ENCODE measurements around the gene CCNF.

GRCh38 chr16:2482249-2482648 lies 53.0 kb downstream of the CCNF start:
- TF ChIP-seq ESRRG (CRISPR knock-in tag; IDR thresholded peaks at IDR 0.05) = no peak
- no peak for TF ChIP-seq ZFP3 (CRISPR knock-in tag; IDR thresholded peaks at IDR 0.05)

Measured in SK-N-SH treated with all-trans-retinoic acid at 6 μM for 48 hours (cell line).